Mesodermal cell (in vitro differentiated cells): ENCODE measurements around the gene RFPL3.

ENCODE experiments used
- H3K27ac ChIP-seq: 2 replicates; pipeline ENCODE4 v1.7.0; 2013; ENCODE audit warnings: mild to moderate bottlenecking, low read depth, low read length, moderate library complexity; ENCODE audit not compliant: severe bottlenecking
- H3K36me3 ChIP-seq: 2 replicates; pipeline ENCODE4 v1.7.1; 2013; ENCODE audit warnings: mild to moderate bottlenecking, low read length, moderate library complexity; ENCODE audit not compliant: control insufficient read depth, insufficient read depth
- H3K4me1 ChIP-seq: one replicate; pipeline ENCODE4 v1.7.1; 2013; ENCODE audit warnings: mild to moderate bottlenecking, low read length; ENCODE audit not compliant: insufficient read depth, control insufficient read depth, poor library complexity, severe bottlenecking
- H3K4me3 ChIP-seq: 2 replicates; pipeline ENCODE4 v1.7.0; 2013; ENCODE audit warnings: low read length, control low read depth, mild to moderate bottlenecking; ENCODE audit not compliant: insufficient read depth, poor library complexity, severe bottlenecking; ENCODE audit errors: extremely low read depth
- H3K9me3 ChIP-seq: 2 replicates; pipeline ENCODE4 v1.7.1; 2013; ENCODE audit warnings: mild to moderate bottlenecking, low read length, moderate library complexity; ENCODE audit not compliant: control insufficient read depth
- WGBS, 2 experiments: methylation state at CpG; one replicate each; pipeline ENCODE4 v1.1.5; 2013; ENCODE audit warnings: missing lambda C conversion rate in 2 of 2; ENCODE audit not compliant: insufficient coverage in 2 of 2; 5-methylcytosine and 5-hydroxymethylcytosine counted together

Gene RFPL3

DNA sequence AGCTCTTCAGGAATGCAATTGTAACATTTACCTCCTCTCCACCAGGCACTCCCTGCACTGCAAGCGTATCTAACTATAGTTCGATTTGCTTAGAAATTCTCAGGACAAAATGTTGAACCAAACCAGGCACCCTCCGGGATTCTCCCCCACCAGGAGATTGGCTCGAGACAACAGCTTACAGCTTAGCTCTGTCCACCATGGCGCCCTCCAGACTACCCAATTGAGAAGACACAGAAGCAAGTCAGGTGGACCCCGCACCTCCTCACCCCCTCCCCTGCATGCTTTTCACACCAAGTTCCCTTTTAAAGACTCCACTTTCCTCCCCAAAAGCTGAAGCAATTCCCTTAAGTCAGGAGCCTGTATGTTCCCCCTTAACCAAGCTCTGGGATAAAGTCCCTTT lies 34.7 kb upstream of the RFPL3 start:
- Histone ChIP-seq H3K4me3 (no peak overlapping the region), H3K36me3 (no peaks in the 10 kb centered on the region), H3K9me3 (no peaks in the 10 kb centered on the region), H3K4me1 (no peaks in the 10 kb centered on the region), H3K27ac (no peak overlapping the region)
- WGBS, 2 experiments = 85 to 92% methylated on average over 3 to 6 of the region's 6 CpGs

DNA sequence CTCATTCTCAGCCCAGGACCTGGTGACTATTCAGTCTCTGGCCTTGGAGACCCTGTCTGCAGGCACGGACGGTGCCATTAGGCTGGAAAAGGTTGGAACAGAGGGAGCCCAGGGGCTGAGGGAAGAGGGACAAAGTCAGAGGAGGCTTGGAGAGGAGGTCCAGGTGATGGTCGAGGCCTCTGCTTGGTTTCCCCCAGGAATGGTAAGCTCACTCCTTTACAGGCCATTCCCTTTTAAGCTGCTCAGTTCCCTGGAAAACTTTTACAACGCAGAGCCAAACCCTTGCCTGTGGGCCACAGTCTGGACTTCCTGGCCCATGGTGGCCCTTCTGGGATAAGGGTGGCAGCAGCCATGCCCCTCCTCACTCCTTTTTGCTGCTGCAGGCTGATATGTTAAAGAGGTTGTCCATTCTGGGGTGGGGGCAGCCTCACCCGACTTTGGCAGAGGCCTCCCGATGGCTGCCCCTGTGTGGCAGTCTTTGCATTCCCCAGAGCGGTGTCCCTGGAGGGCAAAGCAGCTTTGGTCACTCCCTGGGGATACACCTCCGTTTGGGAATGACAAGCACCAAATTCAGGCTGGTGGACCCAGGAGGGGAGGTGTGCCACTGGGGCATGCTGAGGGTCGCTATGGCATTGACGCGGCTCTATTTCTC lies 34.0 kb upstream of the RFPL3 start:
- H3K36me3 ChIP-seq = no peaks in the 10 kb centered on the region
- WGBS, 2 experiments = 87 to 89% methylated on average over 7 to 8 of the region's 11 CpGs
- no peaks in the 10 kb centered on the region for H3K9me3 ChIP-seq
- no peak overlapping the region for H3K27ac ChIP-seq
- H3K4me3 ChIP-seq = no peak overlapping the region
- no peaks in the 10 kb centered on the region for H3K4me1 ChIP-seq

DNA sequence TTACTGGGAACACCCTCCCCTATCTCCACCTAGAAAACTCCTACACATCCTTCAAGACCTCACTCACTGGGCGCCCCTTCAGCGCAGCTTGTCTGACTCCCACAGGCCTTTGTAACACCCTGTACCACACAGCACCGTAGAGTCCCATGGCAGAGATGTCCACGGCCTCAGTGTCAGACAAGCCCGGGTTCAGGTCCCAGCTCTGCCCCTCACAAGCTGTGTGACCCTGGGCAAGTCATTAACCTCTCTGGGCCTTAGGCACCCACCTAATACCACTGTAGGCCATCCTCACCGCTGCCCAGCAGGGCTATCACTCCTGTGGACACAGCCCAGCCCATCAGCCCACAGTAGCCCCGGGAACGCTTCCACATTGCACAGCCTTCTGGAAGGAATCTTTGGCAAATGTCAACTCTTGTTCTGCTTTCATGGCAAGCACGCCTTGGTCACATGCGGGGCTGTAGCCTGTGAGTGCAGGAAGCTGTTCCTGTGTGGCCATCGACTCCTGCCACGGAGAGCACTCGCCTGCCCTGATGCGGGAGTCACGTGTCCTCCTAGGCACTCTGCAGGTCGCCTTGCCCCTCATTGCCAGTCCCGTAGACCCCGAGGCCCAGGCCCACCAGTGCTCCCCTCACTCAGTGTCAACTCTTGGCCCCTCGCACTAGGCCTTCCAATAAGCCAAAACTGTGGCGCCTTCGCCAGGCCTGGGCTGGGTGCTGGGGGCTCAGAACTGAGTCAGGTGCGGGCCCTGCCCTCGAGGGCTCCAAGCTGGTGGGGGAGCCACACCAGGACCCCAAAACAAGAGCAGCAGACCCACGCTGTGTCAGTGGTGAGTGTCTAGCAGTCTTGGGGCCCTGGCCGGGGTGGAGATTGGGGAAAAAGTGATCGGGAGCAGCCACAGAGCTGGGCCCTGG lies 32.9 kb upstream of the RFPL3 start:
- no peaks in the 10 kb centered on the region for H3K9me3 ChIP-seq
- H3K36me3 ChIP-seq = no peaks in the 10 kb centered on the region
- no peak overlapping the region for H3K4me3 ChIP-seq
- 85 to 86% methylated on average over 20 to 25 of the region's 26 CpGs for WGBS, 2 experiments
- H3K4me1 ChIP-seq = no peaks in the 10 kb centered on the region
- H3K27ac ChIP-seq = no peak overlapping the region

DNA sequence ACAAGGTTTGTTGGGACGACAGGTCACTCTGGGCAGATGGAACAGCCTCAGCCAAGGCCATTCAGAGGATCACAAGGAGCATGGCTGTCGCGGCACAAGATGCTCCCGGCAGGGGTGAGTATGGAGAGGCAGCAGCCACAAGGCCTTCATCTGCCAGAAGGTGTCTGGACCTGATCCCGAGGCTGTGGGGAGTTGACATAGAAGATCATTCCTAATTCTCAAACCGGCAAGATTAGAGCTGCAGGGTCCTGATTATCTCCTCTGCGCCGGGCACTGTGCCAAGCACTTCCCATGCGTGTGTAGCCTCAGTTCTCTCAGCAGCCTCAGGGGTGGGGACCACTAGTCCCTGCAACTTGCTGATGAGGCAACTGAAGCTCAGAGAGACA lies 32.3 kb upstream of the RFPL3 start:
- Histone ChIP-seq H3K4me3 (no peak overlapping the region), H3K36me3 (no peaks in the 10 kb centered on the region), H3K9me3 (no peaks in the 10 kb centered on the region), H3K4me1 (no peaks in the 10 kb centered on the region), H3K27ac (no peak overlapping the region)
- WGBS, 2 experiments = 85 to 95% methylated on average over 6 to 9 of the region's 9 CpGs

DNA sequence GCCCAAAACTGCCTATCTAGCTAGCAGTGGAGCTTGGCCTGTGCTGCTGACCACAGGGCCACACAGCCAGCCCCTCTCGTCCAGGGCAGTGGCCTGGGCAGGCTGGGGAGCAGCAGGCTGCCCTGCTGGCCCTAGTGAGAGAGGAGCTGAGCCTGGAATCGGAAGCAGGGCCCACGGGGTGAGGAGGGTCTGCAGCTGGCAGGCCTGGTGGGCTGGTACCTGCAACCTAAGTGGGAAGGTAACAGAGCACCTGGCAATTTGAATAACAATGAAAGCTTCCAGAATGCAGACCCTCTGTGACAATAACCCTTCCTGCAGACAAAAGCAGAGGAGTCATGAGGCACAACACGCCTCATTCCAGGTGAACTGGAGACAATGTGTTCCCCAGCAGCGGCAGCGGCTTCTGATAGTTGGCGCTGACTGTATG lies 31.8 kb upstream of the RFPL3 start:
- 71 to 77% methylated on average over 7 of the region's 7 CpGs for WGBS, 2 experiments
- no peak overlapping the region for H3K4me3 ChIP-seq

DNA sequence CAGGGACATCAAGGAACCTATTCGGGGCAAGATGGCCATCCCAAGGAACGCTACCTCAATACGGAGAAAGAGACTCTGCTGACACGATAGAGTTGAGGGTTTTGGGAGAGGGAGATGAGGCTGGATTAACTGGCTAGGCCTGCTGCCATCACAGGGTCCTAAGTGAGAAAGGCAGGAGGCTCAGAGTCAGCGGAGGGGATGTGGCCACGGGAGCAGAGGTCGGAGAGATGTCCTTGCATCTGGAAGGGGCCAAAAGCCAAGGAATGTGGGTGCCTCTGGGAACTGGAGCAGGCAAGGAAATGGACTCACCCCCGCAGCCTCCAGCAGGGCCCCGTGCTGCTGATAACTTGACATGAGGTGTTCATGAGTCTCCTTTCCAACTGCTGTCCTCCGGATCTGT lies 31.0 kb upstream of the RFPL3 start:
- no peak overlapping the region for H3K27ac ChIP-seq
- H3K4me3 ChIP-seq = no peak overlapping the region
- no peaks in the 10 kb centered on the region for H3K4me1 ChIP-seq
- WGBS, 2 experiments = 93% methylated on average over 6 to 8 of the region's 10 CpGs
- H3K9me3 ChIP-seq = no peaks in the 10 kb centered on the region
- H3K36me3 ChIP-seq = no peaks in the 10 kb centered on the region

More for the DNA sequence above, 31.8 kb upstream of the RFPL3 start:
- no peak overlapping the region for H3K27ac ChIP-seq
- H3K9me3 ChIP-seq = no peaks in the 10 kb centered on the region
- H3K4me1 ChIP-seq = no peaks in the 10 kb centered on the region
- no peaks in the 10 kb centered on the region for H3K36me3 ChIP-seq

DNA sequence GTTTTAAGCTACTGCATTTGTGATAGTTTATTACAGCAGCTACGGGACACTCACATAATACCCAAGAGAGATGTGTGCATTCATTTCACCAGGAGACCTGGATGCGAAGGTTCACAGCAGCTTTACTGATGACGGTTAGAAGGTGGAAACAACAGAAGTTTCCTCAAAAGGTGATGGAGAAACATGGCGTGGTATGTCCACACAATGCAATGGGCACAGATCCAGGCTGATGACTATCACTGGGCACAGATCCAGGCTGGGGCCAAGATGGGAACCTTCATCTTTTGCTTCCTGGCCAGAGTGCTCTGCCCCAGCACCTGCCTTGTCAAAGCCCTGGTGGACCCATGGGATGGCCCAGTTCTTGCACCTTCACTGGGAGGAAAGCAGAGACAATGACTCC lies 30.6 kb upstream of the RFPL3 start:
- no peaks in the 10 kb centered on the region for H3K9me3 ChIP-seq
- no peak overlapping the region for H3K4me3 ChIP-seq
- WGBS, 2 experiments = 86 to 93% methylated on average over 4 of the region's 4 CpGs
- no peaks in the 10 kb centered on the region for H3K36me3 ChIP-seq
- H3K27ac ChIP-seq = no peak overlapping the region
- H3K4me1 ChIP-seq = no peaks in the 10 kb centered on the region

DNA sequence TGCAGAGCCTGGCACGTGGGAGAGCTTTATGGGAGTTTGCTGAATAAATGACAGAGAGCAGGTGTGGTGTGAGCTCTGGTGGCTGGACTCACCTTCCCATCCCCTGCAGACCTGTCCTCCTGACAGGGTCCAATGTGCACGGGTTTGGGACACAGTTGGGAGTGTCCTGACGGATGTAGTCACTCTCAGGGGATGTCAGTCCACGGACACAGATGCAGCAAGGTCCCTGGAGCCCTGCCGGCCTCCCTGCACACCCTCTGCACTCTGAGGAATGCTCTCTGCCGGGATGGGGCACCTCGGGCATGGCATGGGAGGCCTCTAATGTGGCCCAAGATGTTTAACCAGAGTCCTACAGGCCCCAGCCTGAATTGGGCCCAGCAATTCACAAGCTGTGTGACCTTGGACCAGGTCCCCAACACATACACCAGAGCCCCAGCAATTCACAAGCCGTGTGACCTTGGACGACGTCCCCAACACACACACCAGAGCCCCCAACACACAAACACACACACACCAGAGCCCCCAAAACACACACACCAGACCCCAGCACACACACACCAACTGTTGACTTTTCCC lies 30.0 kb upstream of the RFPL3 start:
- no peaks in the 10 kb centered on the region for H3K9me3 ChIP-seq
- H3K4me3 ChIP-seq = no peak overlapping the region
- no peaks in the 10 kb centered on the region for H3K4me1 ChIP-seq
- no peaks in the 10 kb centered on the region for H3K36me3 ChIP-seq
- 78 to 85% methylated on average over 8 of the region's 10 CpGs for WGBS, 2 experiments
- H3K27ac ChIP-seq = no peak overlapping the region

DNA sequence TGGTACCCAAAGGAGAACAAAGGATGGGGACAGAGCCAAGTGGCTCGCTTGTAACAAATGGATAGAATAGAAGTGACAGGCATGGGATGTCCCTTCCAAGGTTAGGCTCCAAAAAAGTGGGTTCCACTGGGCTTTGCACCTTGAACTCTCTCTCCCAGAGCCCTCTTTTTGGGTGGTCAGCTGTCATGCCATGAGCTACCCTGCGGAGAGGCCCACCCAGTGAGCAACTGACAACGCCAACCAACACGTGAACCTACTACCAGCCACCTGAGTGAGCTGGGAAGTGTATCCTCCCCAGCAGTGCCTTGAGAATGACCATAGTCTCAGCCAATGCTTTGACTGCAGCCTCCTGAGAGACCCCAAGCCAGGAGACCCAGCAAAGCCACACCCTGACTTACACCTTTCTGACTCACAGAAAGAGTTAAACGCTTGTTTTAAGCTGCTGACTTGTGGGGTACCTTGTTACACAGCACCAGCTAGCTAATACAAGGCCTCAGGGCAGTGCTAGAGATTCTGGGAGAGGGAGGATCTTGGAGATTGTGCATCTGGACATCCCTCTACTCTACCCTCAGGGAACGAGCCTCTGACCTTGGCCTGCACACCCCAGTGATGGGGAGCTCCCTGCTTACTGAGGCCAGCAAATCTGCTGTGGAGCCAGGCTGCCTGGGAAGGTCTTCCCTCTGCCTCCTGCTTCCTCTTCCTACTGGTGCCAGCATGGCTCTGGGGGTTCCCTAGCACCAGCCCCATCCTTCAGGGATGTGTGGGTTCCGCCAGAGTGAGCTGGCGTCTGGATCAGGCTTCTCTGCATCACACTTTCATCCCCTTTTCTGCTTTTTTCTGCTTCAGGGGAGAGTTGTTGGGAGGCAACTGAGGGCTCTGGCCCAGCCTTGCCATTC lies 29.1 kb upstream of the RFPL3 start:
- H3K4me1 ChIP-seq = no peaks in the 10 kb centered on the region
- no peak overlapping the region for H3K4me3 ChIP-seq
- no peaks in the 10 kb centered on the region for H3K36me3 ChIP-seq
- WGBS, 2 experiments = 91 to 94% methylated on average over 6 of the region's 8 CpGs
- no peak overlapping the region for H3K27ac ChIP-seq
- no peaks in the 10 kb centered on the region for H3K9me3 ChIP-seq

DNA sequence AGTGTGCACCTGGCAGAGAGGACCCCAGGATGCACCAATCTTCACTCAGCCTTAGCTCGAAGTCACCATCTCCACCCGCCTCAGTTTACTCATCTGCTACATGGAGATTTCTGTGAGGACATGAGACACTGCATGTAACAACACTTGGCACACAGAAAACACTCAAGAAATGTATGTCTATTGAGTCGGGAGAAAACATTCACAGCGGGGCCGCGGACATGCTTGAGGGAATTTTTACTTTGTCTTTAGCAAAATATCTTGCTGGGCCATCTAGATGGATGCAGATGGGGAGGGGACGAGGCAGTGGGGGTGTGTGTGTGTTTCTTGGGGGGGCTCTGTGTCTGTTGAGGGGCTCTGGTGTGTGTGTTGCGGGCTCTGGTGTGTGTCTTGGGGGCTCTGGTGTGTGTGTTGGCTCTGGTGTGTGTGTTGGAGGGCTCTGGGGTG lies 28.4 kb upstream of the RFPL3 start:
- Histone ChIP-seq H3K4me1 (no peaks in the 10 kb centered on the region), H3K36me3 (no peaks in the 10 kb centered on the region), H3K27ac (no peak overlapping the region), H3K9me3 (no peaks in the 10 kb centered on the region), H3K4me3 (no peak overlapping the region)
- 94 to 97% methylated on average over 6 to 7 of the region's 8 CpGs for WGBS, 2 experiments
